Neutrophil (primary cell): ENCODE data around the gene MUC2.

Source experiments
- H3K27ac ChIP-seq: fragments of 200-600 bp; sonication (generic); 2 replicates; pipeline ENCODE4 v1.5.1; 2016; ENCODE audit warnings: mild to moderate bottlenecking, moderate library complexity
- H3K27me3 ChIP-seq: fragments of 200-600 bp; sonication (generic); 2 replicates; pipeline ENCODE4 v1.6.0; 2016; ENCODE audit warnings: mild to moderate bottlenecking
- H3K36me3 ChIP-seq: fragments of 200-600 bp; sonication (generic); 2 replicates; pipeline ENCODE4 v1.5.1; 2017
- H3K4me1 ChIP-seq, 2 experiments: fragments of 200-600 bp in 1 of 2; sonication (generic) in 1 of 2; 1 replicate in 1 of 2; 2 replicates in 1 of 2; pipeline versions ENCODE4 v1.5.1 to v1.6.1; 2013 to 2016; ENCODE audit warnings: low read depth in 1 of 2, low read length in 1 of 2, mild to moderate bottlenecking in 1 of 2, moderate library complexity in 1 of 2; ENCODE audit not compliant: control insufficient read depth in 1 of 2, insufficient read depth in 1 of 2
- H3K4me3 ChIP-seq, 2 experiments: fragments of 200-600 bp in 1 of 2; sonication (generic) in 1 of 2; 1 replicate in 1 of 2; 2 replicates in 1 of 2; pipeline ENCODE4 v1.5.1; 2013 to 2016; ENCODE audit warnings: low read depth in 1 of 2, low read length in 1 of 2, mild to moderate bottlenecking in 1 of 2, moderate library complexity in 1 of 2
- H3K9me3 ChIP-seq: fragments of 200-600 bp; sonication (generic); 2 replicates; pipeline ENCODE4 v1.5.1; 2016
- CTCF ChIP-seq: fragments of 200-600 bp; sonication (generic); IDR thresholded peaks from 2 replicates; pipeline ENCODE4 v1.5.1; 2016; ENCODE audit warnings: antibody characterized with exemption

MUC2 gene

DNA sequence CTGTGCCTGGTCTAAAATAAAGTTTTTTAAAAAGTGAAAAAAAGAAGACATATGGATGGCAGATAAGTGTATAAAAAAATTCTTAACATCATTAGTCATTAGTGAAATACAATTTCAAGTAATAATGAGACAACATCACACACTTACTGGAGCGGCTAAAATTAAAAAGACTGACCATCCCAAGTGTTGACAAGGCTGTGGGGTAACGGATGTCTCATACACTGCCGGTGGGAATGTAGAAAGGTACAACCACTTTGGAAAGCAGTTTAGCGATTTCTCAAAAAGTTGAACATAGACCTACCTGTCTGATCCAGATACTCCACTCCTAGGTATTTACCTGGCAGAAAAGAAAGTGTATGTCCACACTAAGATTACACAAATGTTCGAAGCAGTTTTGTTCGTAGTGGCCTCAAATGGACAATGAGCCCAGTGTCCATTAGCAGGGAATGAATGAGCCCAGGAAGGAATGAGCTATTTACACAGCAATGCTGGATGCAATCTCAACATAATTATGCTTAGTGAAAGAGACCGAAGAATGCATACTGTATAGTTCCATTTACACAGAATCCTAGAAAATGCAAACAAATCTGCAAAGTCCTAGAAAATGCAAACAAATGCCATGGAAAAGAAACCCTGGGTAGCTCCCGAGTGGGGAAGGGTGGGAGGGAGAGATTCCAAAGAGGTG, 6.7 kb upstream of the MUC2 start:
- H3K4me1 ChIP-seq: no peaks in the 10 kb centered on the region
- no peak overlapping the region for H3K27ac ChIP-seq
- TF ChIP-seq CTCF: no peak
- H3K36me3 ChIP-seq: no peaks in the 10 kb centered on the region
- H3K4me3 ChIP-seq: no peak overlapping the region
- H3K9me3 ChIP-seq: no peaks in the 10 kb centered on the region
- H3K27me3 ChIP-seq: peaks cover 48% of the 10 kb centered on the region

DNA sequence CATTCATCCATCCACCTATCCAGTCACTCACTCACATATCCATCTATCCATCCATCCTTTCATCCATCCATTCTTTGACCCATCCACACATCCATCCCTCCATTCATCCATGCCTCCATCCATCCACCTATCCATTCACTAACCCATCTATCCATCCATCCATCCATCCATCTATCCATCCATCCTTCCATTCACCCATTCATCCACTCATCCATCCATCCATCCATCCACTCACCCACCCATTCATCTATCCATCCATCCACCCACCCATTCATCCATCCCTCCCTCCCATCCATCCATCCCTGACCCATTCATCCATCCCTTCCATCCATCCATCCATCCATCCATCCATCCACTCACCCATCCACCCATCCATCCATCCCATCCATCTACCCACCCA, 4.9 kb upstream of the MUC2 start:
- Histone ChIP-seq H3K9me3 (no peaks in the 10 kb centered on the region), H3K36me3 (no peaks in the 10 kb centered on the region), H3K27me3 (peaks cover 33% of the 10 kb centered on the region), H3K27ac (no peak overlapping the region), H3K4me1 (peaks cover 0 to 5% of the 10 kb centered on the region in 2 experiments), H3K4me3 (no peak overlapping the region)
- no peak for TF ChIP-seq CTCF

DNA sequence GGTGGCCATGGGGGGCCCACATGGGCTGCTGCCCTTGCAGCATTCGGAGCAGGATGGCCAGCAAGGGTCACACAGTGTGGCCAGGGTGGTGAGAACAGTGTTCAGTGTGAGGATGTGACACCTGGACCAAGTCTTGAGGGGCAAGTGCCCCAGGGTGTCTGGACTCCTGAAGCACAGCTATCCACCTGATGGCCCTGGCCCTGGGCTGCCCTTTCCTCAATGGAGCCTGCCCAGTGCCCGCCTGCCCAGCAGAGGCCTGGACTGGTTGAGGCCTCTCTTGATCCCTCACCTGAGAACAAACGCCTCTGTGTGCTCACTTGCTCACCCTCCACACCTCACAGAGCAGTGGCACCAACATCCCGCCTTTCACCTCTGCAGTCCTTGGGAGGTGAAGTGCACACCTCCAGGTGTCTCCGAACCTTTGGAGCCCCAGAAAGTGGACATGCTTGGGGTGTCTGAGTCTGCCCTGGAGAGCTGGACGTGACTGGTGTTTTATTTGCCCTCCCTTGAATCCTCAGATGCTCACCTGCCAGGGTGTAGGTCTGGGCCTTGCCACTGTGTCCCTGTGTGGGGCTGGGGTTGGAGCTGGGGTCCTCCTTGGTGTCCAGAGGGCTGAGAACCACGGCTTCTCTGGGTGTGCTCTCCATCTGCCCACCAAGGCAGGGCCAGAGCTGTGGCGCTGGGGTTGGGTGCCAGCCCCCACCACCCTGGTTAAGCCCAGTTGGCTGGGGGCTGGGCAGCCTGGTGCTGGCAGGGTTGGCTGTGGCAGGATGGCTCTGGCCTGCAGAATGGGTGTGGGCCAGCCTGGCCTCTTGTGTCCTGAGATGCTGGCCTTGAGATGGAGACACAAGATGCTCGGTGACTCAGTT, 3.8 kb upstream of the MUC2 start:
- Histone ChIP-seq H3K27me3 (peaks cover 23% of the 10 kb centered on the region), H3K27ac (no peak overlapping the region), H3K36me3 (no peaks in the 10 kb centered on the region), H3K4me3 (no peak overlapping the region), H3K9me3 (no peaks in the 10 kb centered on the region), H3K4me1 (peaks cover 0 to 5% of the 10 kb centered on the region in 2 experiments)
- no peak for TF ChIP-seq CTCF

- no peak for TF ChIP-seq CTCF
- Histone ChIP-seq H3K27me3 (peaks cover 15% of the 10 kb centered on the region), H3K36me3 (no peaks in the 10 kb centered on the region), H3K27ac (no peak overlapping the region), H3K9me3 (no peaks in the 10 kb centered on the region), H3K4me1 (peaks cover 0 to 5% of the 10 kb centered on the region in 2 experiments), H3K4me3 (no peak overlapping the region)
Observed at GRCh38 chr11:1071571-1072115, 3.0 kb upstream of the MUC2 start.

DNA sequence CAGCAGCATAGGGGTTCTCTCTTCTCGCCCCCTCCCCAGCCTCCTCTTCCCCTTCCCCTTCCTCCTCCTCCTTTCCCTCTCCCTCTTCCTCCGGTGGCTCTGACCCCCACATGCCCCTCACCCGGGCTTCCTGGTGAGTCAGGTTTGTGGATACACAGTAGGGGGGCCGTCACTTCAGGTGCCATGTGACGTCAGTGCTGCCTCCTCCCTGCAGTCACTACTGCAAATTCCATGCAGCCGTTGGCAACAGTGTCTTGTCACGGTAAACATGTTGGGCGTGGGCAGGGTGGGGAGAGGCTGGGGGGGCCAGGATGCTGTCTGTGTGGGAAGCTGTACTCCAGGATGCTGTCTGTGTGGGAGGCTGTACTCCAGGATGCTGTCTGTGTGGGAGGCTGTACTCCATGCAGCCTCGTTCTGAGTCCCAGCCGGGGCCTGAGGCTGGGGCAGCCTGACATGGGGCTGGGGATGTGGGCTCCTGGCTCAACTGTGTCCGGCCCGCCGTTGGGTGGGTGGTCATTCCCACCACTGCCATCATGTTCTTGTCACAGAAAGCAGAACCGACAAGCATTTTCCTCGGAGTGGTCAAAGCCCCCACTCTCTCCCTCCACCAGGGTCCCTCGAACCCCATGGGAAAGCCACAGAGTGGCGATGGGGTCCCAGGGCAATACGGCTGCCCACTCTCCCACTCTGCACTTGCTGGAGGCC, 2.4 kb upstream of the MUC2 start:
- no peaks in the 10 kb centered on the region for H3K9me3 ChIP-seq
- H3K27me3 ChIP-seq: peaks cover 10% of the 10 kb centered on the region
- H3K4me3 ChIP-seq: no peak overlapping the region
- no peak overlapping the region for H3K27ac ChIP-seq
- H3K36me3 ChIP-seq: no peaks in the 10 kb centered on the region
- TF ChIP-seq CTCF: no peak
- peaks cover 0 to 5% of the 10 kb centered on the region in 2 experiments for H3K4me1 ChIP-seq
